H54 (cell line): ENCODE data around the gene GPR141.

Source experiments
- DNase-seq: peaks from one replicate; pipeline ENCODE4 v3.0.0; 2011; ENCODE audit warnings: low spot score, mixed read lengths; ENCODE audit not compliant: insufficient read length
- FAIRE-seq: peaks from 3 replicates; lab custom pipeline; 2011; peaks lifted over from hg19 to GRCh38; lab: Jason Lieb, UNC
- POLR2A ChIP-seq: IDR thresholded peaks from 2 replicates; pipeline ENCODE4 v1.6.1; 2011; ENCODE audit warnings: low read depth, mild to moderate bottlenecking, low read length

The GPR141 gene

GRCh38 chr7:37771342-37771741 lies 87.8 kb downstream of the GPR141 start:
- FAIRE-seq: no peak
- no peak for DNase-seq
- no peak for TF ChIP-seq POLR2A

DNA sequence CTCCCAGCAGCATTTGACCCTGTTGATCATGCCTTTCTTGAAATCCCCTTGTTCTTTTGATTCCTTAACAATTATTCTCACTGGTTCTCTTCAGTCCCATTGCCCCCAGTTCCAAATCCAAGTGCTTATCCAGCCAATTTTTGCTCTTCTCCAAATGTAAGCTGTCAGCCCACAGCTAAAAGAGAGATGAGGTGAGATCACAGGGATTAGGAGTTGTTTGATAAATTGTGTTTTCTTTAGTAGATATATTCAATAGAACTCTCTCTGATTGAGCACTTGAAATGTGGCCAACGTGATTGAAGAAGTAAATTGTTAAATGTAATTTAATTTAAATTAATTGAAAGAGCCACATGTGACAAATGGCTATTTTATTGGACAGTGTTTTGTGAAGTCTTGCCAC lies 88.2 kb downstream of the GPR141 start:
- FAIRE-seq (no peak), DNase-seq (no peak)

DNA sequence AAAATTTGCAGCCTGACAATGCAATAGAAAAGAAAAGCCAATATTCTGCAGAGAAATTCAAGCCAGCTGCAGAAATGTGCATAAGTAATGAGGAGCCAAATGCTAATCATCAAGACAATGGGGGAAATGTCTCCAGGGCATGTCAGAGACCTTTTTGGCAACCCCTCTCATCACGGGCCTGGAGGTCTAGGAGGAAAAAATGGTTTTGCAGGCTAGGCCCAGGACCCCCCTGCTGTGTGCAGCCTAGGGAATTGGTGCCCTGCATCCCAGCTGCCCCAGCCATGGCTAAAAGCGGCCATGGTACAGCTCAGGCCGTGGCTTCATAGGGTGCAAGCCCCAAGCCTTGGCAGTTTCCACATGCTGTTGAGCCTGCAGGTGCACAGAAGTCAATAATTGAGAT lies 92.4 kb downstream of the GPR141 start:
- no peak for TF ChIP-seq POLR2A
- DNase-seq: no peak
- FAIRE-seq: no peak

More for the DNA sequence above, 88.2 kb downstream of the GPR141 start:
- no peak for TF ChIP-seq POLR2A

DNA sequence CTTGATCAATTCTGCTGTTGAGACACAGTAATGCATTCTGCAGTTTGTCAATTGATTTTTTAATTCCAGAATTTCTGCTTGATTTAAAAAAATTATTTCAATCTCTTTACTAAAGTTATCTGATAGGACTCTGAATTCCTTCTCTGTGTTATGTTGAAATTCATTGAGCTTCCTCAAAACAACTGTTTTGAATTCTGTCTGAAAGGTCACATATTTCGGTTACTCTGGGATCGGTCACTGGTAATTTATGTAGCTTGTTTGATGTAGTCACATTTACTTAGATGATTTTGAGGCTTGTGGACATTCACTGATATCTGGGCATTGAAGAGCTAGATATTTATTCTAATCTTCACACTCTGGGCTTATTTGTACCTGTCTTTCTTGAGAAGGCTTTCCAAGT lies 97.6 kb downstream of the GPR141 start:
- TF ChIP-seq POLR2A: no peak
- FAIRE-seq (no peak), DNase-seq (no peak)

DNA sequence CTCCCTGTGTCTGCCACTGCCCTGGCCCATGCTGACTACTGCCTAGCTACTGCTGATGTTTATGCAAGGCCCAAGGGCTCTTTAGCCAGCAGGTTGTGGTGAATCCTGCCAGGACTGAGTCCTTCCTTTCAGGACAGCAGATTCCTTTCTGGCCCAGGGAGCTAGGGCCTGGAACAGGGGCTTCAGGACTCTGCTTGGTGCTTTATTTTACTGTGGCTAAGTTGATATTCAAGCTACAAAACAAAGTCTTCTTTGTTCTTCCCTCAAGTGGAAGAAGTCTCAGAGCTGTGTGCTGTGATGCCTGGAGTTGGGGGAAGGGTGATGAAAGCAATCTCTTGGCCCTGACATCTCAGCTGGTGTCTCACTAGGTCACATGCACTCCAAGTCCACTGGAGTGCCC lies 98.6 kb downstream of the GPR141 start:
- TF ChIP-seq POLR2A: no peak
- DNase-seq (no peak), FAIRE-seq (no peak)

DNA sequence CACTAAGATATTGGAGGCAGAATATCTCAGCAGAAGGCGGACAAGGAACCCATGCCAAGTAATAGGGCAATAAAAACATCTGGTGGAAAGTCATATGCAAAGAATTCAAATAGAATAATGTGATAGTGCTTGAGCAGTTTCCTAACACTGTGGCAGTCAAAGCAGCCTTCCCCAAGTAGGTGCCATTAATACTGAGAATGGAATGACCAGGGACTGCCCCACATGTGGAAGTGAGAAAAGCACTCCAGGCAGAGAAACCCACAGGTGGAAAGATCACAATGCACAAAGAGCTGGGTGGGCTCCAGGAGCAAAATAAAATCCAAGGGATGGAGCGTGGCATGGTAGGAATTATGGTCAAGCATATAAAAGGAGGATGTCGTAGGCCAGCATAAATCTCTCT lies 100.4 kb downstream of the GPR141 start:
- TF ChIP-seq POLR2A: no peak
- DNase-seq: no peak
- no peak for FAIRE-seq

DNA sequence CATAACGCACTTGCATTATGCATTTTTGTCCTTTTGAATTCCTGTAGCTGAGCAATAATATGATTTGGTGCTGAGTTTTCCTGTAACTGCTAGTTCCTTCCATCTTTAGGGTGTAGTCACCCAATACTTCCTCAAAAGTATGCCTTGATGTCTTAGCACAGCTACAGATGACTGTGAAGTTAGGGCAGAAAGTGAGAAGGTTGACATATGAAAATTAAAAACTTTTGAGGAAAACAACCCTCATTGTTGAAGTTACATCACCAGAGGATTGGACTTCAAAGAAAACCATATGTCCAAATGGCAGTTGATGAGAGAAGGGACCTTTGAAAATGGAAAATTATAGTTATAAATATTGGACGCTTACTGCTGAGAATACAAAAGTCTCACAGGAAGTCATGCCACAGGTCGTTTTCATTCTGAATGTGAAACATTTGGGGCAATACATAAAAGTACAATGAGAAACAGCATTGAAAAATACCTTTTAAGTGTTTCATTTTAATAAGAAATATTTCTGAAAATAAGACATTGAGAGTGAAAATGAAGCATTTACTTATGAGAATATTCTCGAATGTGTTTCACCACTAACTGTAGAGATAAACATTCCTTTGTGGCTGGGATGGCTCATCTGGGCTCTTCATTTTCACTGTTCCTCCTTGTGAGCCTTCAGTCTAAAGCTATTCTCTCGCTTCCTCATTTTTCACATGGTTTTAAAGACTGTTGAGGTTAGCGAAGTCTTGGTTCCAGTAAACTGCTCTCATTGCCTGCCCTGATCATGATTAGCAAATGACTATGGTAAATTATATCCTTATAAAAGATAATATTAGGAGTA lies 103.4 kb downstream of the GPR141 start:
- no peak for TF ChIP-seq POLR2A
- DNase-seq (no peak), FAIRE-seq (no peak)
